B cell (primary cell): ENCODE measurements around the gene ELK1. TPM values are rescaled to one million over a fixed set of nuclear protein-coding genes. Genes with fewer than 3 reads are reported as not detected.

Experiments used
- ATAC-seq: fragments of 200-7000 bp; cut with Tn5 transposase; one replicate; pipeline ENCODE4 v1.10.0; 2021; ENCODE audit warnings: low read depth, mild to moderate bottlenecking, moderate number of reproducible peaks, moderate library complexity
- CTCF ChIA-PET: fragments of 350-600 bp; sonication (Branson Sonifier 250); formaldehyde crosslinking; loops from one replicate; lab custom pipeline; 2021; ENCODE audit warnings: antibody characterized with exemption, inconsistent platforms; lab: Charles Lee
- POLR2A ChIA-PET: fragments of 350-600 bp; sonication (Branson Sonifier 250); formaldehyde crosslinking; loops from one replicate; lab custom pipeline; 2021; ENCODE audit warnings: antibody characterized with exemption; lab: Charles Lee
- DNase-seq: peaks from one replicate; pipeline ENCODE4 v3.0.0; 2013
- H2AFZ ChIP-seq: 2 replicates; pipeline ENCODE4 v1.6.1; 2012; ENCODE audit warnings: mild to moderate bottlenecking, low read depth, low read length; ENCODE audit not compliant: insufficient read depth, poor library complexity, severe bottlenecking
- H3K27ac ChIP-seq, 2 donors: 1 replicate in 1 of 2; 2 replicates in 1 of 2; pipeline ENCODE4 v1.5.1; 2012 to 2013; ENCODE audit warnings: low read length in 2 of 2, mild to moderate bottlenecking in 2 of 2, moderate library complexity in 1 of 2
- H3K27me3 ChIP-seq, 4 experiments: fragments of 200-600 bp in 1 of 4; sonication (generic) in 1 of 4; replicated peaks in 1 of 4; 1 replicate in 2 of 4; 2 replicates in 2 of 4; pipeline versions ENCODE4 v1.6.1 to v1.7.0; 2013 to 2016; ENCODE audit warnings: low read length in 3 of 4, mild to moderate bottlenecking in 2 of 4, mixed read lengths in 1 of 4, moderate library complexity in 1 of 4; ENCODE audit not compliant: insufficient read depth in 4 of 4, control insufficient read depth in 3 of 4; ENCODE audit errors: control extremely low read depth in 1 of 4
- H3K36me3 ChIP-seq, 2 experiments: replicated peaks in 1 of 2; 1 replicate in 1 of 2; 2 replicates in 1 of 2; pipeline versions ENCODE4 v1.6.1 to v1.7.1; 2013; ENCODE audit warnings: low read length in 1 of 2; ENCODE audit not compliant: insufficient read depth in 2 of 2, control insufficient read depth in 1 of 2; ENCODE audit errors: control extremely low read depth in 1 of 2, extremely low read depth in 1 of 2
- H3K4me1 ChIP-seq, 2 donors: fragments of 200-600 bp in 1 of 2; sonication (generic) in 1 of 2; 1 replicate in 1 of 2; 2 replicates in 1 of 2; pipeline versions ENCODE4 v1.5.1 to v1.6.1; 2013 to 2017; ENCODE audit warnings: low read length in 2 of 2; ENCODE audit not compliant: control insufficient read depth in 2 of 2, insufficient read depth in 2 of 2
- H3K4me2 ChIP-seq: replicated peaks from 2 replicates; pipeline ENCODE3; 2012; ENCODE audit warnings: mild to moderate bottlenecking, low read depth, low read length; ENCODE audit not compliant: poor library complexity, severe bottlenecking
- H3K4me3 ChIP-seq, 5 experiments: fragments of 200-600 bp in 1 of 5; sonication (generic) in 1 of 5; 1 replicate in 3 of 5; 2 replicates in 2 of 5; pipeline versions ENCODE4 v1.5.1 to v1.7.0; 2011 to 2016; ENCODE audit warnings: low read length in 4 of 5, mild to moderate bottlenecking in 4 of 5, low read depth in 2 of 5, control low read depth in 1 of 5, moderate library complexity in 1 of 5; ENCODE audit not compliant: insufficient read depth in 1 of 5; ENCODE audit errors: control extremely low read depth in 1 of 5, extremely low read depth in 1 of 5
- H3K79me2 ChIP-seq: fragments of 200-600 bp; sonication (generic); one replicate; pipeline ENCODE4 v1.6.0; 2016; ENCODE audit warnings: low read length; ENCODE audit not compliant: control insufficient read depth, insufficient read depth
- H3K9ac ChIP-seq: fragments of 200-600 bp; sonication (generic); 2 replicates; pipeline ENCODE4 v1.6.1; 2017; ENCODE audit warnings: mild to moderate bottlenecking, low read length, moderate library complexity
- H3K9me3 ChIP-seq, 3 donors: one replicate each; pipeline versions ENCODE4 v1.6.1 to v1.7.1; 2013; ENCODE audit warnings: low read length in 2 of 3; ENCODE audit not compliant: control insufficient read depth in 2 of 3, insufficient read depth in 1 of 3; ENCODE audit errors: control extremely low read depth in 1 of 3
- H4K20me1 ChIP-seq: 2 replicates; pipeline ENCODE4 v1.6.0; 2012; ENCODE audit warnings: mild to moderate bottlenecking, low read length; ENCODE audit not compliant: insufficient read depth, control insufficient read depth, poor library complexity, severe bottlenecking
- H3K27ac Mint-ChIP-seq: one replicate; pipeline ENCODE4 v1.8.0; 2021; ENCODE audit warnings: mixed read lengths
- H3K27me3 Mint-ChIP-seq: one replicate; pipeline ENCODE4 v1.8.0; 2021; ENCODE audit warnings: mixed read lengths
- H3K4me1 Mint-ChIP-seq: one replicate; pipeline ENCODE4 v1.8.0; 2021; ENCODE audit warnings: mixed read lengths
- H3K4me3 Mint-ChIP-seq: one replicate; pipeline ENCODE4 v1.8.0; 2021; ENCODE audit warnings: mixed read lengths
- H3K9me3 Mint-ChIP-seq: one replicate; pipeline ENCODE4 v1.8.0; 2022; ENCODE audit warnings: mixed read lengths; ENCODE audit not compliant: insufficient read depth
- CTCF ChIP-seq: fragments of 200-600 bp; IDR thresholded peaks from one replicate; pipeline ENCODE4 v1.8.0; 2022; ENCODE audit warnings: antibody characterized with exemption, mild to moderate bottlenecking
- EZH2 ChIP-seq: IDR thresholded peaks from 2 replicates; pipeline ENCODE4 v1.6.1; 2012; ENCODE audit warnings: borderline replicate concordance, low read depth, mild to moderate bottlenecking, moderate library complexity, low read length; ENCODE audit not compliant: insufficient read depth, poor library complexity, severe bottlenecking
- WGBS: methylation state at CpG from one replicate; pipeline ENCODE4 v1.1.5; 2013; ENCODE audit warnings: missing lambda C conversion rate; ENCODE audit not compliant: insufficient coverage; 5-methylcytosine and 5-hydroxymethylcytosine counted together
- intact Hi-C: fragments of 100-400 bp; cut with micrococcal nuclease; formaldehyde crosslinking; loops from one replicate; pipeline ENCODE4 v1.10.0; 2022
- polyA plus RNA-seq: library from polyadenylated mRNA; depleted of rRNA; stranded (reverse); fragments of >200 nt; gene quantifications from 2 replicates; pipeline ENCODE4 v1.2.3, GENCODE V29; 2012
- total RNA-seq, 2 donors: library from RNA; stranded (reverse); fragments of 120-200 nt in 1 of 2; gene quantifications; 1 replicate in 1 of 2; 2 replicates in 1 of 2; pipeline versions ENCODE4 v1.2.3 to v1.2.4, GENCODE V29; 2013 to 2022

ELK1 gene
- total and polyA plus RNA-seq, 2 donors (not counting 1 experiment from before 2014, with no cell fraction given) = 14.2 to 22.7 TPM

GRCh38 chrX:47631676-47632075, 18.7 kb downstream of the ELK1 start:
- ATAC-seq = no peak
- Histone ChIP-seq H4K20me1 (no peaks in the 10 kb centered on the region), H3K27ac (no peak overlapping the region), H3K79me2 (no peaks in the 10 kb centered on the region), H3K27me3 (no peaks in the 10 kb centered on the region), H3K9me3 (no peaks in the 10 kb centered on the region), H3K9ac (no peak overlapping the region), H2AFZ (no peak overlapping the region), H3K4me2 (no peak overlapping the region), H3K36me3 (peaks cover 0 to 6% of the 10 kb centered on the region in 2 experiments), H3K4me3 (no peak overlapping the region), H3K4me1 (peaks cover 7 to 12% of the 10 kb centered on the region in 2 donors)
- Mint-ChIP-seq H3K27ac (no peak overlapping the region), H3K4me3 (no peak overlapping the region), H3K9me3 (no peaks in the 10 kb centered on the region), H3K4me1 (peaks cover 17% of the 10 kb centered on the region), H3K27me3 (no peaks in the 10 kb centered on the region)
- no CpG with 5 or more reads among the region's 5 CpGs for WGBS
- ChIA-PET CTCF (no interaction called here), POLR2A (no interaction called here)
- intact Hi-C loops = no loop called here
- DNase-seq = no peak
- TF ChIP-seq CTCF = no peak
- TF ChIP-seq EZH2 = no peak

DNA sequence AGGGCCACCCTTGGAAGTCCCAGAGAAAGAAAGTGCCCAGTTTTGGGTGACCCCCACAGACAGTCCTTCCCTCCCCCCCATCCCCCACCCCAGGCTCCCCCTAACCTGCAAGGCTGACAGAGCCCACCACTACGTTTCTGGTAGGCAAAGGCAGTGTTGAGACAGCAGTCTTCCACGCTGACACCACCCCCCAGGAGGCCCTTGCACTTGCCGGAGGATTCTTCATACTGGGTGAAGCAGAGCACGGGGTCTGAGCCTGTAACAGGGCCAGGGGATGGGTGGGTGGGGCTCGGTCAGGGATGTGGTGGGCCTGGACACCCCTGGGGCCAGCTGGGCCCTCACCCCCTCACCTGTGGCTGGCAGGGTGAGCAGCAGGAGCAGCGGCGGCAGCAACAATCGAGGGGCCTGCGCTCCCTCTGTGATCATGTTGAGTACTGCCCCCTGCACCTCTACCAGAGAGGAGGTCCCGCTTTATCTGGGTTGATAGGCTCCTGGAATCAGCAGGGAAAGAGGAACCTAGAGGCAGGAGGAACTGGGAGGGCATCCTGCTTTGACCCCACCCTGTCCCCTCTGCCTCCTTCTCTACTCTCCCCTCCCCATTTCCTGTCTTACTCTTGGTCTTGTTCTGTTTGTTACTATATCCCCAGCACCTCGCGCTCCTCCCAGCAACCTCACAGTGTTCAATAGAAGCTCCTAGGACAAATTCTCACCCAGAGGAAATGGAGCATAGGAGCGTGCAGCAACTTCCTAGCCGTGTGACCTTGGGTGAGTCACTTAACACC, 20.8 kb downstream of the ELK1 start, which contains the start of gene CFP:
CFP (minus strand) TSS at position 512 of the 782 bp plus-strand sequence; CDS start at position 426, 86 bp downstream.
- Histone ChIP-seq H2AFZ (peak within 1 kb of the TSS; percentile 16), H3K9ac (no peak within 1 kb of the TSS)
- intact Hi-C loops = no loop called here

More for the DNA sequence above, 20.8 kb downstream of the ELK1 start, which contains the start of gene CFP:
- Histone ChIP-seq H3K4me3 (peak within 1 kb of the TSS in 2 of 5 experiments; percentile 7 to 26), H3K79me2 (no peaks in the 10 kb centered on the region), H3K27me3 (no peaks in the 10 kb centered on the region), H3K9me3 (no peaks in the 10 kb centered on the region), H3K4me2 (peak within 1 kb of the TSS; percentile 51), H4K20me1 (no peaks in the 10 kb centered on the region), H3K36me3 (no peaks in the 10 kb centered on the region), H3K4me1 (peaks cover 7 to 12% of the 10 kb centered on the region in 2 donors), H3K27ac (no peak within 1 kb of the TSS)
- H3K4me3 Mint-ChIP-seq = peak within 1 kb of the TSS; percentile 23
- ChIA-PET POLR2A (no interaction called here), CTCF (interaction anchor here (0.6 kb wide), 1 partner anchor 1026 kb away, joined by 3 read pairs; no protein-coding TSS in a partner anchor)
- H3K4me1 Mint-ChIP-seq = peaks cover 17% of the 10 kb centered on the region
- H3K27me3 Mint-ChIP-seq = peaks cover 5% of the 10 kb centered on the region
- ATAC-seq = no peak
- DNase-seq = no peak
- no peaks in the 10 kb centered on the region for H3K9me3 Mint-ChIP-seq
- 24% methylated on average over 5 of the region's 14 CpGs for WGBS
- no peak within 1 kb of the TSS for H3K27ac Mint-ChIP-seq
- TF ChIP-seq EZH2 (no peak), CTCF (no peak)
